ENCODE measurements around the gene ARHGEF16.
A peak's percentile ranks its signal among the peaks of the same experiment; 100 is the strongest.

ARHGEF16 gene

GRCh38 chr1:3461238-3461933, 6.9 kb downstream of the ARHGEF16 start:
- TF ChIP-seq CTCF (IDR thresholded peaks at IDR 0.05; ENCODE audit: poor library complexity, severe bottlenecking), result no peak
- no peak overlapping the region for H3K4me3 ChIP-seq (ENCODE audit: severe bottlenecking)
- H3K9me3 ChIP-seq (ENCODE audit: severe bottlenecking), result no peaks in the 10 kb centered on the region
- peaks cover 27% of the 10 kb centered on the region for H3K4me1 ChIP-seq (ENCODE audit: insufficient read depth, poor library complexity, severe bottlenecking)
- ATAC-seq (ENCODE audit: low read depth), result no peak
- no peak overlapping the region for H3K27ac ChIP-seq (ENCODE audit: poor library complexity, severe bottlenecking)
- no peaks in the 10 kb centered on the region; the same call in 1 of the 2 replicates for H3K36me3 ChIP-seq (ENCODE audit: low read depth)
- DNase-seq (ENCODE audit: low spot score), result no peak
- no peaks in the 10 kb centered on the region for H3K27me3 ChIP-seq (ENCODE audit: insufficient read depth, poor library complexity, severe bottlenecking)

GRCh38 chr1:3461934-3462275, 7.4 kb downstream of the ARHGEF16 start:
- Histone ChIP-seq H3K9me3 (ENCODE audit: severe bottlenecking) (no peaks in the 10 kb centered on the region), H3K27ac (ENCODE audit: poor library complexity, severe bottlenecking) (no peak overlapping the region), H3K36me3 (ENCODE audit: low read depth) (no peaks in the 10 kb centered on the region; the same call in 1 of the 2 replicates), H3K4me3 (ENCODE audit: severe bottlenecking) (no peak overlapping the region), H3K27me3 (ENCODE audit: insufficient read depth, poor library complexity, severe bottlenecking) (no peaks in the 10 kb centered on the region), H3K4me1 (ENCODE audit: insufficient read depth, poor library complexity, severe bottlenecking) (peaks cover 32% of the 10 kb centered on the region)
- ATAC-seq (ENCODE audit: low read depth) (no peak), DNase-seq (ENCODE audit: low spot score) (no peak)
- TF ChIP-seq CTCF (IDR thresholded peaks at IDR 0.05; ENCODE audit: poor library complexity, severe bottlenecking), result no peak

- Histone ChIP-seq H3K4me1 (ENCODE audit: insufficient read depth, poor library complexity, severe bottlenecking) (peaks cover 37% of the 10 kb centered on the region), H3K9me3 (ENCODE audit: severe bottlenecking) (no peaks in the 10 kb centered on the region)
- no peak for DNase-seq (ENCODE audit: low spot score)
These were observed 8.0 kb downstream of the ARHGEF16 start for GRCh38 chr1:3462356-3463012.

GRCh38 chr1:3463013-3463385, 8.5 kb downstream of the ARHGEF16 start:
- no peaks in the 10 kb centered on the region; the same call in 1 of the 2 replicates for H3K36me3 ChIP-seq (ENCODE audit: low read depth)
- no peak for TF ChIP-seq CTCF (IDR thresholded peaks at IDR 0.05; ENCODE audit: poor library complexity, severe bottlenecking)
- no peak overlapping the region for H3K4me3 ChIP-seq (ENCODE audit: severe bottlenecking)
- peak; percentile 49 for DNase-seq (ENCODE audit: low spot score)
- H3K27ac ChIP-seq (ENCODE audit: poor library complexity, severe bottlenecking), result no peak overlapping the region
- ATAC-seq (ENCODE audit: low read depth), result no peak
- H3K27me3 ChIP-seq (ENCODE audit: insufficient read depth, poor library complexity, severe bottlenecking), result no peaks in the 10 kb centered on the region
- no peaks in the 10 kb centered on the region for H3K9me3 ChIP-seq (ENCODE audit: severe bottlenecking)
- peaks cover 42% of the 10 kb centered on the region for H3K4me1 ChIP-seq (ENCODE audit: insufficient read depth, poor library complexity, severe bottlenecking)

More at GRCh38 chr1:3462356-3463012, 8.0 kb downstream of the ARHGEF16 start:
- H3K36me3 ChIP-seq (ENCODE audit: low read depth), result no peaks in the 10 kb centered on the region; the same call in 1 of the 2 replicates
- no peak overlapping the region for H3K4me3 ChIP-seq (ENCODE audit: severe bottlenecking)
- no peak overlapping the region for H3K27ac ChIP-seq (ENCODE audit: poor library complexity, severe bottlenecking)
- ATAC-seq (ENCODE audit: low read depth), result no peak
- no peaks in the 10 kb centered on the region for H3K27me3 ChIP-seq (ENCODE audit: insufficient read depth, poor library complexity, severe bottlenecking)
- TF ChIP-seq CTCF (IDR thresholded peaks at IDR 0.05; ENCODE audit: poor library complexity, severe bottlenecking), result no peak

- no peaks in the 10 kb centered on the region; the same call in 1 of the 2 replicates for H3K36me3 ChIP-seq (ENCODE audit: low read depth)
- peaks cover 47% of the 10 kb centered on the region for H3K4me1 ChIP-seq (ENCODE audit: insufficient read depth, poor library complexity, severe bottlenecking)
- DNase-seq (ENCODE audit: low spot score) (peak; percentile 54), ATAC-seq (ENCODE audit: low read depth) (no peak)
- H3K27me3 ChIP-seq (ENCODE audit: insufficient read depth, poor library complexity, severe bottlenecking), result no peaks in the 10 kb centered on the region
- no peak overlapping the region for H3K4me3 ChIP-seq (ENCODE audit: severe bottlenecking)
- no peaks in the 10 kb centered on the region for H3K9me3 ChIP-seq (ENCODE audit: severe bottlenecking)
- no peak overlapping the region for H3K27ac ChIP-seq (ENCODE audit: poor library complexity, severe bottlenecking)
- TF ChIP-seq CTCF (IDR thresholded peaks at IDR 0.05; ENCODE audit: poor library complexity, severe bottlenecking), result no peak
These were observed 9.0 kb downstream of the ARHGEF16 start for GRCh38 chr1:3463408-3463863.
